Natural killer cell (primary cell): ENCODE results near the gene TRAPPC13. TPM values are rescaled to one million over a fixed set of nuclear protein-coding genes. Genes with fewer than 3 reads are reported as not detected.
"Not testable (repeated sequence)": the region's sequence is repeated elsewhere in the genome, so short reads cannot be mapped to it uniquely, and the experiment has no call there.

Source experiments
- ATAC-seq, 3 donors: fragments of 150-1000 bp in 2 of 3; fragments of 200-7000 bp in 1 of 3; cut with Tn5 transposase; 1 replicate in 1 of 3; 2 replicates in 2 of 3; pipeline ENCODE4 v1.10.0; 2021; ENCODE audit warnings: mild to moderate bottlenecking in 2 of 3, moderate library complexity in 2 of 3
- DNase-seq, 2 donors: peaks; one replicate each; pipeline versions ENCODE4 v3.0.0 to v3.0.0-alpha.2; 2013 to 2021; ENCODE audit warnings: mixed read lengths in 1 of 2
- H3K27ac ChIP-seq: one replicate; pipeline ENCODE4 v1.5.1; 2013; ENCODE audit warnings: mild to moderate bottlenecking, low read length
- H3K27me3 ChIP-seq: one replicate; pipeline ENCODE4 v1.6.1; 2013; ENCODE audit warnings: low read length; ENCODE audit not compliant: control insufficient read depth, insufficient read depth
- H3K36me3 ChIP-seq: one replicate; pipeline ENCODE4 v1.6.1; 2013; ENCODE audit warnings: low read length; ENCODE audit not compliant: control insufficient read depth, insufficient read depth
- H3K4me1 ChIP-seq: one replicate; pipeline ENCODE4 v1.6.1; 2013; ENCODE audit warnings: low read length; ENCODE audit not compliant: control insufficient read depth, insufficient read depth
- H3K4me3 ChIP-seq: one replicate; pipeline ENCODE4 v1.5.1; 2013; ENCODE audit warnings: low read length
- H3K9me3 ChIP-seq: one replicate; pipeline ENCODE4 v1.6.1; 2013; ENCODE audit warnings: low read length; ENCODE audit not compliant: control insufficient read depth, insufficient read depth
- H3K27ac Mint-ChIP-seq, 2 donors: one replicate each; pipeline ENCODE4 v1.8.0; 2022; ENCODE audit warnings: mild to moderate bottlenecking in 2 of 2, mixed read lengths in 2 of 2, moderate library complexity in 1 of 2
- H3K27me3 Mint-ChIP-seq, 2 donors: one replicate each; pipeline ENCODE4 v1.8.0; 2022; ENCODE audit warnings: low read depth in 2 of 2, mixed read lengths in 2 of 2
- H3K36me3 Mint-ChIP-seq: one replicate; pipeline ENCODE4 v1.8.0; 2022; ENCODE audit warnings: mixed read lengths
- H3K4me1 Mint-ChIP-seq, 2 donors: one replicate each; pipeline ENCODE4 v1.8.0; 2022; ENCODE audit warnings: mixed read lengths in 2 of 2
- H3K4me3 Mint-ChIP-seq: one replicate; pipeline ENCODE4 v1.8.0; 2022; ENCODE audit warnings: mild to moderate bottlenecking, moderate library complexity, mixed read lengths
- H3K9me3 Mint-ChIP-seq, 2 donors: one replicate each; pipeline ENCODE4 v1.8.0; 2022; ENCODE audit warnings: mixed read lengths in 2 of 2
- CTCF ChIP-seq: fragments of 200-600 bp; IDR thresholded peaks from one replicate; pipeline ENCODE4 v1.8.0; 2022; ENCODE audit warnings: antibody characterized with exemption
- WGBS: methylation state at CpG from one replicate; pipeline ENCODE4 v1.1.7; 2013; ENCODE audit warnings: missing lambda C conversion rate; ENCODE audit not compliant: insufficient coverage; 5-methylcytosine and 5-hydroxymethylcytosine counted together
- intact Hi-C: fragments of 100-400 bp; cut with micrococcal nuclease; formaldehyde crosslinking; loops from one replicate; pipeline ENCODE4 v1.14.2; 2022
- total RNA-seq, 4 donors: library from RNA; stranded (reverse); fragments of 120-200 nt in 1 of 4; gene quantifications; one replicate each; pipeline versions ENCODE4 v1.2.3 to v1.2.4, GENCODE V29; 2013 to 2022

Gene TRAPPC13
- total RNA-seq, 3 donors from 2014 or later (not counting 1 experiment from before 2014, with no cell fraction given) = 20.9 to 27.5 (median 25.6) TPM

DNA sequence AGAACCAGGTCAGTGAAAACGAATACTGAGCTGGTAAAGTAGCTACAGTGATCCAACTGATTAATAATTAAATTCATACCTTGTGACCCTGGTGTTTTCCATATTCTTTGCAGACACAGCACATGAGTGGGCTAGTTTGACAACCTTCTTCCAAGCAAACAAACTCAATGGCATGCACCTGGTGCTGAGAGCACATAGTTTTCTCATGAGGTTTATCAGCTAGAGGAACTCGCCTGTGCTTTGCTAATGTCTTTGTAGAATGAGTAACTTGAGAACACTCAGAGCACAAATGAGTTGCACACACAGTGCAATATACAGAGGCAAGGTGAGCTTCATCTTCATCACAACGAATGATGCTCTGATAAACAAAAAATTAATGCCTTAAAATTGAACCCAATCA, 13.3 kb upstream of the TRAPPC13 start:
- no peak for TF ChIP-seq CTCF
- Histone ChIP-seq H3K9me3 (no peaks in the 10 kb centered on the region), H3K27ac (no peak overlapping the region), H3K36me3 (peaks cover 79% of the 10 kb centered on the region), H3K4me3 (no peak overlapping the region), H3K4me1 (no peaks in the 10 kb centered on the region), H3K27me3 (no peaks in the 10 kb centered on the region)
- intact Hi-C loops = no loop called here
- no peak for DNase-seq
- Mint-ChIP-seq H3K9me3 (no peaks in the 10 kb centered on the region), H3K27ac (no peak overlapping the region), H3K4me1 (peaks cover 0 to 6% of the 10 kb centered on the region in 2 donors), H3K4me3 (no peak overlapping the region), H3K36me3 (peaks cover 44% of the 10 kb centered on the region), H3K27me3 (no peaks in the 10 kb centered on the region)
- no peak for ATAC-seq
- WGBS = 98% methylated on average over 3 of the region's 3 CpGs

DNA sequence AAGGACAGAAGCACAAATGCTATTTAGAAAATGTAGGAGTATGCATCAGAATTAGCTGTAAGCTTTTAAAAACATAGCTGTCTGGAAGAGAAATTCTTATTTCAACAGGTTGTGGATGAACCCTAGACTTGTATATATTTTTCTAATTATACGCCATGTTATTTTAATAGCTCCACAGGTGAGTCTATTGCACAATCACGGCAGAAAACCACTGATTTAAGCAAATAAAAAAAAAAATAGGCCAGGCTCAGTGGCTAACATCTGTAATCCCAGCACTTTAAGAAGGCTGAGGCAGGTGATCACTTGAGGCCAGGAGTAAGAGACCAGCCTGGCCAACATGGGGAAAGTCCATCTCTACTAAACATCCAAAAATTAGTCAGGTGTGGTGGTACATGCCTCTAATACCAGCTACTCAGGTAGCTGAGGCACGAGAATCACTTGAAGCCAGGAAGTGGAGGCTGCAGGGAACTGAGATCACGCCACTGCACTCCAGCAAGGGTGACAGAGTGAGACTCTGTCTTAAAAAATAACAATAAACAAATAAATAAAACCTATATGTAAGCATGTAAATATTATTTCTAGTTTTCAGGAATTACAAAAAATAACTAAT, 12.4 kb upstream of the TRAPPC13 start:
- H3K27ac Mint-ChIP-seq = no peak overlapping the region
- no peak for TF ChIP-seq CTCF
- peaks cover 0 to 6% of the 10 kb centered on the region in 2 donors for H3K4me1 Mint-ChIP-seq
- 83% methylated on average over 3 of the region's 4 CpGs for WGBS
- Histone ChIP-seq H3K36me3 (peaks cover 75% of the 10 kb centered on the region), H3K27ac (no peak overlapping the region), H3K4me1 (no peaks in the 10 kb centered on the region), H3K4me3 (no peak overlapping the region), H3K9me3 (no peaks in the 10 kb centered on the region), H3K27me3 (no peaks in the 10 kb centered on the region)
- H3K27me3 Mint-ChIP-seq = no peaks in the 10 kb centered on the region
- peaks cover 41% of the 10 kb centered on the region for H3K36me3 Mint-ChIP-seq
- intact Hi-C loops = no loop called here
- ATAC-seq (no peak), DNase-seq (no peak)
- no peak overlapping the region for H3K4me3 Mint-ChIP-seq
- H3K9me3 Mint-ChIP-seq = no peaks in the 10 kb centered on the region

- H3K4me3 ChIP-seq = no peak overlapping the region
- peaks cover 5% of the 10 kb centered on the region for H3K4me1 ChIP-seq
- intact Hi-C loops = no loop called here
- Mint-ChIP-seq H3K27ac (no peak overlapping the region), H3K36me3 (no peaks in the 10 kb centered on the region), H3K4me1 (peaks cover 34 to 36% of the 10 kb centered on the region in 2 donors), H3K27me3 (no peaks in the 10 kb centered on the region), H3K4me3 (no peak overlapping the region), H3K9me3 (no peaks in the 10 kb centered on the region)
- H3K36me3 ChIP-seq = peaks cover 15% of the 10 kb centered on the region
- DNase-seq = no peak
- H3K27ac ChIP-seq = no peak overlapping the region
- H3K27me3 ChIP-seq = no peaks in the 10 kb centered on the region
- no peak for ATAC-seq
- no peaks in the 10 kb centered on the region for H3K9me3 ChIP-seq
- no peak for TF ChIP-seq CTCF
- 100% methylated on average over 3 of the region's 4 CpGs for WGBS
Measured at GRCh38 chr5:65620021-65620420, 4.8 kb upstream of the TRAPPC13 start.

DNA sequence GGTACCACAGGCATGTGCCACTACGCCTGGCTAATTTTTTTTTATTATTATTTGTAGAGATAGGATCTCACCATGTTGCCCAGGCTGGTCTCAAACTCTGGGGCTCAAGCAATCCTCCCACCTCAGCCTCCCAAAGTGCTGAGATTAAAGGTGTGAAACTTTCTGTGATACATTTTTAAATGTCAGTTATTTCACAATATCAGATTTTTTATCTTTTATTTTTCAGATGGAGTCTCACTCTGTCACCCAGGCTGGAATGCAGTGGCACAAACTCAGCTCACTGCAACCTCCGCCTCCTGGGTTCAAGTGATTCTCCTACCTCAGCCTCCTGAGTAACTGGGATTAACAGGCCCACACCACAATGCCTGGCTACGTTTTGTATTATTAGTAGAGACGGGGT, 2.9 kb upstream of the TRAPPC13 start:
- H3K9me3 ChIP-seq, H3K27ac ChIP-seq, H3K9me3 Mint-ChIP-seq, H3K27me3 ChIP-seq, intact Hi-C loops, H3K4me3 Mint-ChIP-seq, H3K36me3 ChIP-seq, H3K27me3 Mint-ChIP-seq, H3K4me3 ChIP-seq, H3K36me3 Mint-ChIP-seq, H3K4me1 ChIP-seq, ATAC-seq, DNase-seq: not testable (repeated sequence)
- WGBS = 93% methylated on average over 3 of the region's 4 CpGs
- H3K27ac Mint-ChIP-seq = peak overlapping the region in 1 of 2 donors; percentile 96
- H3K4me1 Mint-ChIP-seq = peaks cover 45 to 48% of the 10 kb centered on the region in 2 donors
